Measurements from ENCODE around the gene RBFOX2.

Gene RBFOX2

GRCh38 chr22:35970616-35971455, 57.8 kb downstream of the RBFOX2 start:
- DNase-seq = no peak

- DNase-seq = no peak
These were observed 61.6 kb downstream of the RBFOX2 start for GRCh38 chr22:35967046-35967397.

GRCh38 chr22:35966314-35967045, 62.1 kb downstream of the RBFOX2 start:
- DNase-seq = no peak

- no peak for DNase-seq
These were observed 65.3 kb downstream of the RBFOX2 start for GRCh38 chr22:35963237-35963810.

GRCh38 chr22:35961480-35962295, 66.9 kb downstream of the RBFOX2 start:
- no peak for DNase-seq

- no peak for DNase-seq
These were observed 67.8 kb downstream of the RBFOX2 start for GRCh38 chr22:35960854-35961253.

GRCh38 chr22:35959121-35959800, 69.4 kb downstream of the RBFOX2 start:
- no peak for DNase-seq

GRCh38 chr22:35958334-35958733, 70.3 kb downstream of the RBFOX2 start:
- no peak for DNase-seq

GRCh38 chr22:35957589-35957988, 71.0 kb downstream of the RBFOX2 start:
- no peak for DNase-seq

GRCh38 chr22:35956850-35957249, 71.8 kb downstream of the RBFOX2 start:
- no peak for DNase-seq

GRCh38 chr22:35955546-35955945, 73.1 kb downstream of the RBFOX2 start:
- no peak for DNase-seq

GRCh38 chr22:35952576-35952975, 76.0 kb downstream of the RBFOX2 start:
- DNase-seq = no peak

- no peak for DNase-seq
These were observed 78.4 kb downstream of the RBFOX2 start for GRCh38 chr22:35950262-35950661.

GRCh38 chr22:35949243-35949642, 79.4 kb downstream of the RBFOX2 start:
- DNase-seq = no peak

GRCh38 chr22:35947794-35948425, 80.7 kb downstream of the RBFOX2 start:
- no peak for DNase-seq

- DNase-seq = no peak
These were observed 84.2 kb downstream of the RBFOX2 start for GRCh38 chr22:35944458-35944857.

- no peak for DNase-seq
These were observed 88.5 kb downstream of the RBFOX2 start for GRCh38 chr22:35940166-35940565.

GRCh38 chr22:35938226-35938625, 90.4 kb downstream of the RBFOX2 start:
- no peak for DNase-seq

GRCh38 chr22:35930933-35931332, 97.7 kb downstream of the RBFOX2 start:
- no peak for DNase-seq

- DNase-seq = no peak
These were observed 100.3 kb downstream of the RBFOX2 start for GRCh38 chr22:35928285-35928798.

GRCh38 chr22:35923026-35923425, 105.6 kb downstream of the RBFOX2 start:
- DNase-seq = no peak

- DNase-seq = no peak
These were observed 106.8 kb downstream of the RBFOX2 start for GRCh38 chr22:35921777-35922176.
